Measurements from ENCODE around the gene FAM107A. TPM values are rescaled to one million over a fixed set of nuclear protein-coding genes. Genes with fewer than 3 reads are reported as not detected.

FAM107A gene
- total and polyA plus RNA-seq, 2 of the 13 experiments (the other 11 are each of a cell fraction or from before 2014, with no cell fraction given) = not detected

GRCh38 chr3:58612830-58613229 lies 35.6 kb upstream of the FAM107A start:
- in situ Hi-C loops (cut with HindIII; ENCODE audit: extremely low pct_ligation_motif_present, low pct_unique_long_range_greater_than_20kb) (no loop called here), intact Hi-C loops (cut with micrococcal nuclease; ENCODE audit: unreplicated experiment) (no loop called here)
- no peak for DNase-seq (ENCODE audit: low spot score)
- no peak overlapping the region for H3K27ac ChIP-seq (ENCODE audit: extremely low read length, insufficient read depth, low read length)
- TF ChIP-seq, protein P1, sequence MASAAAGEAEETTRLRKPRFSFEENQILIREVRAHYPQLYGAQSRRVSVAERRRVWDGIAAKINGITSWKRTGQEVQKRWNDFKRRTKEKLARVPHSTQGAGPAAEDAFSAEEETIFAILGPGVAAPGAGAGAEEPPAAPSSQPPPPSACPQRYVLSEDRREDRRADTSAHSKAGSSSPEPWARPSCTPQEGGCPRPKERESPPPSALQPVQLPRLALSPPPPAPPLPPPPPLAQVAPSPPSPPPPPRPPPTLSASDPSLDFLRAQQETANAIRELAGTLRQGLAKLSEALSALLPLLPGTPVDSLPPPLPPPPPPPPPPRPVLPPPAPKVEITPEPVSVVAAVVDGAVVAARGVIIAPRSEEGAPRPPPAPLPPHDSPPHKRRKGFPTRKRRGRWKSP (CRISPR knock-in tag; IDR thresholded peaks at IDR 0.05) = no peak
- TF ChIP-seq NR3C1 (CRISPR knock-in tag; IDR thresholded peaks at IDR 0.05) = no peak
- no peak for ATAC-seq
- ChIA-PET POLR2A (no interaction called here), CTCF (ENCODE audit: low intra/inter-chr PET ratio, low total read pairs) (no interaction called here)
- no peak overlapping the region for H3K9ac ChIP-seq (ENCODE audit: insufficient read depth, low read depth, low read length)
- no peaks in the 10 kb centered on the region for H4K20me1 ChIP-seq (ENCODE audit: insufficient read depth, low read length)
- H3K36me3 ChIP-seq (replicated peaks in 1 of 2; ENCODE audit: control insufficient read depth in 1 of 2, insufficient read depth in 2 of 2, low read length in 2 of 2) = no peaks in the 10 kb centered on the region
- no peak overlapping the region for H3K4me2 ChIP-seq (ENCODE audit: low read depth, low read length)
- no peak for FAIRE-seq
- H3K79me2 ChIP-seq (ENCODE audit: insufficient read depth, low read length) = no peaks in the 10 kb centered on the region
- no peaks in the 10 kb centered on the region; a peak in 2 of 5 replicates for H3K27me3 ChIP-seq (ENCODE audit: control insufficient read depth in 1 of 2, insufficient read depth in 2 of 2, low read length in 2 of 2)
- 45% methylated on average over 9 of the region's 9 CpGs for WGBS (ENCODE audit: low lambda C conversion rate)
- no TSS peak for BruUV-seq (replicated peaks)
- H3K9me3 ChIP-seq (ENCODE audit: low read length) = no peaks in the 10 kb centered on the region
- no peak overlapping the region for H2AFZ ChIP-seq (ENCODE audit: low read length)
- no peaks in the 10 kb centered on the region for H3K4me1 ChIP-seq (ENCODE audit: insufficient read depth, low read length)
- no peak overlapping the region for H3K4me3 ChIP-seq (replicated peaks in 1 of 3; ENCODE audit: insufficient read depth in 1 of 3, low read depth in 2 of 3, low read length in 3 of 3)

GRCh38 chr3:58609990-58610389 lies 32.8 kb upstream of the FAM107A start:
- Histone ChIP-seq H3K9me3 (ENCODE audit: low read length) (no peaks in the 10 kb centered on the region), H2AFZ (ENCODE audit: low read length) (no peak overlapping the region), H3K4me3 (replicated peaks in 1 of 3; ENCODE audit: insufficient read depth in 1 of 3, low read depth in 2 of 3, low read length in 3 of 3) (no peak overlapping the region), H3K4me2 (ENCODE audit: low read depth, low read length) (no peak overlapping the region), H3K36me3 (replicated peaks in 1 of 2; ENCODE audit: control insufficient read depth in 1 of 2, insufficient read depth in 2 of 2, low read length in 2 of 2) (no peaks in the 10 kb centered on the region), H3K9ac (ENCODE audit: insufficient read depth, low read depth, low read length) (no peak overlapping the region), H3K79me2 (ENCODE audit: insufficient read depth, low read length) (no peaks in the 10 kb centered on the region), H3K27me3 (ENCODE audit: control insufficient read depth in 1 of 2, insufficient read depth in 2 of 2, low read length in 2 of 2) (no peaks in the 10 kb centered on the region; a peak in 1 of 5 replicates), H3K4me1 (ENCODE audit: insufficient read depth, low read length) (no peaks in the 10 kb centered on the region), H4K20me1 (ENCODE audit: insufficient read depth, low read length) (no peaks in the 10 kb centered on the region), H3K27ac (ENCODE audit: extremely low read length, insufficient read depth, low read length) (no peak overlapping the region)
- TF ChIP-seq SIX4 (CRISPR knock-in tag; IDR thresholded peaks at IDR 0.05) = no peak
- peak; percentile 21; the same call in 1 of the 2 replicates for TF ChIP-seq NFE2L2 (IDR thresholded peaks at IDR 0.05; ENCODE audit: low read length)
- TF ChIP-seq ZSCAN21 (CRISPR knock-in tag; IDR thresholded peaks at IDR 0.05; ENCODE audit: borderline replicate concordance) = no peak
- TF ChIP-seq GPN1 (CRISPR knock-in tag; IDR thresholded peaks at IDR 0.05; ENCODE audit: borderline replicate concordance) = no peak
- TF ChIP-seq MAFF (IDR thresholded peaks at IDR 0.05; ENCODE audit: low read depth, low read length) = 0 out of 2 replicates have a peak, but pooled peaks have one; percentile 17
- peak; percentile 40 to 42; a peak in 3 of 4 replicates for TF ChIP-seq MAFK (conservative IDR thresholded peaks at IDR 0.05 in 1 of 2, IDR thresholded peaks at IDR 0.05 in 1 of 2; ENCODE audit: low read length in 2 of 2)
- no peak for TF ChIP-seq MTF2 (CRISPR knock-in tag; IDR thresholded peaks at IDR 0.05; ENCODE audit: borderline replicate concordance)
- TF ChIP-seq, protein P2, sequence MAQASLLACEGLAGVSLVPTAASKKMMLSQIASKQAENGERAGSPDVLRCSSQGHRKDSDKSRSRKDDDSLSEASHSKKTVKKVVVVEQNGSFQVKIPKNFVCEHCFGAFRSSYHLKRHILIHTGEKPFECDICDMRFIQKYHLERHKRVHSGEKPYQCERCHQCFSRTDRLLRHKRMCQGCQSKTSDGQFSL (CRISPR knock-in tag; IDR thresholded peaks at IDR 0.05) = no peak
- WGBS (ENCODE audit: low lambda C conversion rate) = 51% methylated on average over 4 of the region's 7 CpGs
- ChIA-PET POLR2A (no interaction called here), CTCF (ENCODE audit: low intra/inter-chr PET ratio, low total read pairs) (no interaction called here)
- no TSS peak for BruUV-seq (replicated peaks)
- in situ Hi-C loops (cut with HindIII; ENCODE audit: extremely low pct_ligation_motif_present, low pct_unique_long_range_greater_than_20kb) = no loop called here
- ATAC-seq (no peak), DNase-seq (ENCODE audit: low spot score) (no peak), FAIRE-seq (no peak)
- intact Hi-C loops (cut with micrococcal nuclease; ENCODE audit: unreplicated experiment) = no loop called here

All from HepG2 (cell line).